Loucy (cell line): ENCODE results near the gene ADAMTSL2.

Experiments used
- H2AFZ ChIP-seq: fragments of 200-600 bp; sonication (generic); 2 replicates; pipeline ENCODE4 v1.6.0; 2016; ENCODE audit warnings: antibody characterized with exemption, mild to moderate bottlenecking, low read length, moderate library complexity
- H3F3A ChIP-seq: fragments of 200-600 bp; 2 replicates; pipeline ENCODE4 v1.6.0; 2016; ENCODE audit warnings: antibody characterized with exemption, low read depth, mild to moderate bottlenecking
- H3K27me3 ChIP-seq: fragments of 200-600 bp; sonication (generic); 2 replicates; pipeline ENCODE4 v1.6.1; 2014; ENCODE audit warnings: low read length, mild to moderate bottlenecking; ENCODE audit not compliant: insufficient read depth, poor library complexity, severe bottlenecking
- H3K36me3 ChIP-seq: fragments of 200-600 bp; sonication (generic); 2 replicates; pipeline ENCODE4 v1.6.1; 2016; ENCODE audit warnings: low read length; ENCODE audit not compliant: insufficient read depth
- H3K4me1 ChIP-seq: fragments of 200-600 bp; sonication (generic); 2 replicates; pipeline ENCODE4 v1.5.1; 2014; ENCODE audit warnings: low read length, mild to moderate bottlenecking; ENCODE audit not compliant: insufficient read depth, poor library complexity, severe bottlenecking
- H3K4me2 ChIP-seq: fragments of 200-600 bp; sonication (generic); 2 replicates; pipeline ENCODE4 v1.6.0; 2014; ENCODE audit warnings: antibody characterized with exemption, low read length, low read depth, mild to moderate bottlenecking; ENCODE audit not compliant: poor library complexity, severe bottlenecking
- H3K4me3 ChIP-seq: fragments of 200-600 bp; sonication (generic); 2 replicates; pipeline ENCODE4 v1.5.1; 2014; ENCODE audit warnings: low read length, mild to moderate bottlenecking, mixed read lengths; ENCODE audit not compliant: poor library complexity, severe bottlenecking
- H3K79me2 ChIP-seq: fragments of 200-600 bp; sonication (generic); 2 replicates; pipeline ENCODE4 v1.6.1; 2014; ENCODE audit warnings: low read length; ENCODE audit not compliant: insufficient read depth
- H3K9ac ChIP-seq: fragments of 200-600 bp; sonication (generic); 2 replicates; pipeline ENCODE4 v1.6.0; 2014; ENCODE audit warnings: mild to moderate bottlenecking, low read depth, low read length, moderate library complexity; ENCODE audit not compliant: poor library complexity, severe bottlenecking
- H3K9me2 ChIP-seq: fragments of 200-600 bp; sonication (generic); replicated peaks from 2 replicates; pipeline ENCODE4 v1.6.1; 2016; ENCODE audit warnings: low read depth, low read length, mixed read lengths
- H3K9me3 ChIP-seq: fragments of 200-600 bp; sonication (generic); 2 replicates; pipeline ENCODE4 v1.6.1; 2014; ENCODE audit warnings: mild to moderate bottlenecking, antibody characterized with exemption, low read length, low read depth; ENCODE audit not compliant: insufficient read depth
- H4K20me1 ChIP-seq: fragments of 200-600 bp; sonication (generic); 2 replicates; pipeline ENCODE4 v1.6.0; 2014; ENCODE audit warnings: antibody characterized with exemption, low read length, mild to moderate bottlenecking; ENCODE audit not compliant: insufficient read depth, poor library complexity, severe bottlenecking
- EZH2phosphoT487 ChIP-seq: fragments of 200-600 bp; IDR thresholded peaks from 2 replicates; pipeline ENCODE4 v1.6.1; 2018; ENCODE audit warnings: antibody characterized with exemption, mild to moderate bottlenecking, moderate library complexity, borderline replicate concordance
- TF ChIP-seq, protein P1 (sequence below): fragments of 200-600 bp; sonication (generic); conservative IDR thresholded peaks from 2 replicates; pipeline ENCODE4 v1.5.1; 2014; ENCODE audit warnings: mild to moderate bottlenecking, antibody characterized with exemption, low read length

Gene ADAMTSL2

DNA sequence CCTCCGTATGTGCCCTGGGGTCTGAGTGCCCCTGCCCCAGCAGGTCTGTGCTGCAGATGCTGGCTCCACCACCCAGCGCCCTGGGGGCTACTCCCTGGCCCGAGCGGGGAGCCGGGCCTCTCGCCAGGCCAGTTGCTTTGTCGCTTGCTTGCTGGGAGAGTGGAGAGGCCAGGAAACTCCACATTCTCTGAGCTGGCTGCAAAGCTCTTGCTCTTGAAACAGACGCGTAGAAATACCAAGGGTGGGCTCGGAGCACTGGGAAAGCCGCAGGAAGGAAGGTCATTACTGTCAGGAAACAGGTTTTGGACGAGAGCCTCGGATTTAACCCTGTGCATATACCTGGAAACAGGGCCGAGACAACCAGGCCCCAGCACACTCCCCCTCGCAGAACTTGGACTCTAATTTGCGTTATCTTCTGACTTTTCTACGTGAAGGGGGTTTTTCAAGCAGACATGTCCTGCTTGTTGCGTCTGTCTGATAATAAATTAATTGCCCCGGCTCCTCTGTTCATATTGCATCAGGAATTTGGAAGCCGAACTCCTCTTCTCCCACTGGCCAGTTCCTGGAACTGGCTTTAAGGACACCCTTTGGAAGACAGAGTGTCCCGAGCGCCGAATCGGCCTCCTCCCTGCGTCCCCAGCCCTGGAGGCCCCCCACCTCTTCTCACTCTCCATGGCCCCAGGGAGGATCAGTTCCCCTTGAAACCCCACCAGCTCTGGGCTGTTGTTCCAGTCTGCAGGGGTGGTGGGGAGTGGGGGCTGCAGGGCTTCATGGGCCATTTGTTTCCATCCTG lies 11.2 kb downstream of the ADAMTSL2 start:
- Histone ChIP-seq H3K4me2 (no peak overlapping the region), H3K79me2 (no peaks in the 10 kb centered on the region), H3F3A (no peaks in the 10 kb centered on the region), H3K9me2 (no peaks in the 10 kb centered on the region), H3K4me3 (no peak overlapping the region), H3K27me3 (no peaks in the 10 kb centered on the region), H2AFZ (no peak overlapping the region), H3K9ac (no peak overlapping the region), H3K4me1 (no peaks in the 10 kb centered on the region), H4K20me1 (no peaks in the 10 kb centered on the region), H3K9me3 (no peaks in the 10 kb centered on the region), H3K36me3 (no peaks in the 10 kb centered on the region)
- TF ChIP-seq, protein P1, sequence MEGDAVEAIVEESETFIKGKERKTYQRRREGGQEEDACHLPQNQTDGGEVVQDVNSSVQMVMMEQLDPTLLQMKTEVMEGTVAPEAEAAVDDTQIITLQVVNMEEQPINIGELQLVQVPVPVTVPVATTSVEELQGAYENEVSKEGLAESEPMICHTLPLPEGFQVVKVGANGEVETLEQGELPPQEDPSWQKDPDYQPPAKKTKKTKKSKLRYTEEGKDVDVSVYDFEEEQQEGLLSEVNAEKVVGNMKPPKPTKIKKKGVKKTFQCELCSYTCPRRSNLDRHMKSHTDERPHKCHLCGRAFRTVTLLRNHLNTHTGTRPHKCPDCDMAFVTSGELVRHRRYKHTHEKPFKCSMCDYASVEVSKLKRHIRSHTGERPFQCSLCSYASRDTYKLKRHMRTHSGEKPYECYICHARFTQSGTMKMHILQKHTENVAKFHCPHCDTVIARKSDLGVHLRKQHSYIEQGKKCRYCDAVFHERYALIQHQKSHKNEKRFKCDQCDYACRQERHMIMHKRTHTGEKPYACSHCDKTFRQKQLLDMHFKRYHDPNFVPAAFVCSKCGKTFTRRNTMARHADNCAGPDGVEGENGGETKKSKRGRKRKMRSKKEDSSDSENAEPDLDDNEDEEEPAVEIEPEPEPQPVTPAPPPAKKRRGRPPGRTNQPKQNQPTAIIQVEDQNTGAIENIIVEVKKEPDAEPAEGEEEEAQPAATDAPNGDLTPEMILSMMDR, result no peak
- no peak for TF ChIP-seq EZH2phosphoT487

DNA sequence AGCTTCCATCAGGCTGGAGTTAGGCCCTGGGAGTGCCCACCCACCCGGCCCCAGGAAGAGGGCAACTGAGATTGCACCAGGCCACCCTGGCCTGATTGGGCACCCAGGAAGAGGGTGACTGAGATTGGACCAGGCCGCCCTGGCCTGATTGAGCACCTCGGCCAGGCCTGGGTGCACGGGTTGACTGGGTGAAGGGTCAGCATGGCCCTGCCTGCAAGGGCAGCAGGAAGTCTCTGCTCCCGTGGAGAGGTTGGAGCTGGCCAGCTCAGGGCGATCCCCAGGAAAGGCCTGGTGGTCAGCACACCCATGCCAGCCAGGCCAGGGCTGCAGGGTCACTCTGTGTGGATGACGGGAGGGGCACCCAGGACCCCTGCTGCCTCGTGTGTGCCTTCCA lies 11.8 kb downstream of the ADAMTSL2 start:
- Histone ChIP-seq H3K27me3 (no peaks in the 10 kb centered on the region), H4K20me1 (no peaks in the 10 kb centered on the region), H3K4me1 (no peaks in the 10 kb centered on the region), H3F3A (no peaks in the 10 kb centered on the region), H3K79me2 (no peaks in the 10 kb centered on the region), H3K9ac (no peak overlapping the region), H3K4me2 (no peak overlapping the region), H2AFZ (no peak overlapping the region), H3K4me3 (no peak overlapping the region), H3K9me2 (no peaks in the 10 kb centered on the region), H3K36me3 (no peaks in the 10 kb centered on the region), H3K9me3 (no peaks in the 10 kb centered on the region)
- no peak for TF ChIP-seq EZH2phosphoT487
- TF ChIP-seq, protein P1, result no peak

DNA sequence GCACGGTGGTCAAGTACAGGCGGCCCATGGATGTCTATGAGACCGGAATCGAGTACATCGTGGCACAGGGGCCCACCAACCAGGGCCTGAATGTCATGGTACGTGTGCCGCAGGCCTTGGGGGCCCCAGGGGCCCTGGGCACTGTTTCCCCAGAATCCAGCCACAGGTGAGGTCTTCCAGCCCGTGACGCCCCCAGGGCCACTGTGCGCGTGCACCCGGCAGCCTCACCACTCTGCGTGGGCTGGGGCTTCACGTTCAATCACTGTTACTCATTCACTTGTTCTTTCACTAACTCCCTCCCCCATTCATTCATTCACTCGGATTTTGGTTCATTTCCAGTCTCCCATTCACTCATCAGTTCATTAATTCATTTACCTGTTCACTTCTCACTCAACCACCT lies 12.6 kb downstream of the ADAMTSL2 start:
- Histone ChIP-seq H2AFZ (no peak overlapping the region), H3K4me3 (no peak overlapping the region), H3K9me2 (no peaks in the 10 kb centered on the region), H3K9me3 (no peaks in the 10 kb centered on the region), H3K36me3 (no peaks in the 10 kb centered on the region), H3K79me2 (no peaks in the 10 kb centered on the region), H3K9ac (no peak overlapping the region), H3K27me3 (no peaks in the 10 kb centered on the region), H3K4me1 (no peaks in the 10 kb centered on the region), H3K4me2 (no peak overlapping the region), H4K20me1 (no peaks in the 10 kb centered on the region), H3F3A (no peaks in the 10 kb centered on the region)
- no peak for TF ChIP-seq EZH2phosphoT487
- TF ChIP-seq, protein P1, result no peak
